GM21825 (cell line): ENCODE measurements around the gene CCNF.
"Not testable (repeated sequence)": the region's sequence is repeated elsewhere in the genome, so short reads cannot be mapped to it uniquely, and the experiment has no call there.

Experiments
- ATAC-seq: cut with Tn5 transposase; IDR thresholded peaks from one replicate; pipeline ENCODE4 v1.9.1; 2021; ENCODE audit warnings: mild to moderate bottlenecking, moderate library complexity; ENCODE audit not compliant: unreplicated experiment

The CCNF gene

GRCh38 chr16:2429034-2429770, at the start of gene CCNF:
Gene CCNF, plus strand, starts transcription at chr16:2429447. Its CDS starts 35 bp downstream, at chr16:2429482.
- ATAC-seq = peak; percentile 75

- ATAC-seq = no peak
Measured at GRCh38 chr16:2383501-2383900, 45.7 kb upstream of the CCNF start.

GRCh38 chr16:2384426-2384825, 44.8 kb upstream of the CCNF start:
- no peak for ATAC-seq

GRCh38 chr16:2385190-2385836, 43.9 kb upstream of the CCNF start:
- ATAC-seq = no peak

GRCh38 chr16:2385982-2386381, 43.3 kb upstream of the CCNF start:
- not testable (repeated sequence) for ATAC-seq

- ATAC-seq = no peak
Measured at GRCh38 chr16:2386990-2387389, 42.3 kb upstream of the CCNF start.

GRCh38 chr16:2388139-2388874, 40.9 kb upstream of the CCNF start:
- ATAC-seq = no peak

GRCh38 chr16:2388875-2389433, 40.3 kb upstream of the CCNF start:
- ATAC-seq = no peak

GRCh38 chr16:2392025-2392424, 37.2 kb upstream of the CCNF start:
- ATAC-seq = no peak

GRCh38 chr16:2398520-2398919, 30.7 kb upstream of the CCNF start:
- no peak for ATAC-seq

GRCh38 chr16:2404099-2404498, 25.1 kb upstream of the CCNF start:
- ATAC-seq = no peak

- ATAC-seq = no peak
Measured at GRCh38 chr16:2415085-2415484, 14.2 kb upstream of the CCNF start.

GRCh38 chr16:2420035-2420434, 9.2 kb upstream of the CCNF start:
- ATAC-seq = no peak

- no peak for ATAC-seq
Measured at GRCh38 chr16:2422123-2422867, 7.0 kb upstream of the CCNF start.

GRCh38 chr16:2424061-2425007, 4.9 kb upstream of the CCNF start:
- ATAC-seq = no peak

- no peak for ATAC-seq
Measured at GRCh38 chr16:2425008-2425518, 4.2 kb upstream of the CCNF start.

- ATAC-seq = no peak
Measured at GRCh38 chr16:2425825-2426430, 3.3 kb upstream of the CCNF start.

GRCh38 chr16:2426941-2427361, 2.3 kb upstream of the CCNF start:
- no peak for ATAC-seq

GRCh38 chr16:2427526-2427925, 1.7 kb upstream of the CCNF start:
- ATAC-seq = no peak
